Fibroblast of skin of right quadriceps (primary cell): ENCODE results near the gene SCARF2.
"Not testable (repeated sequence)": the region's sequence is repeated elsewhere in the genome, so short reads cannot be mapped to it uniquely, and the experiment has no call there.

Experiments
- DNase-seq: peaks from one replicate; pipeline ENCODE4 v3.0.0-alpha.2; 2013

SCARF2 gene

DNA sequence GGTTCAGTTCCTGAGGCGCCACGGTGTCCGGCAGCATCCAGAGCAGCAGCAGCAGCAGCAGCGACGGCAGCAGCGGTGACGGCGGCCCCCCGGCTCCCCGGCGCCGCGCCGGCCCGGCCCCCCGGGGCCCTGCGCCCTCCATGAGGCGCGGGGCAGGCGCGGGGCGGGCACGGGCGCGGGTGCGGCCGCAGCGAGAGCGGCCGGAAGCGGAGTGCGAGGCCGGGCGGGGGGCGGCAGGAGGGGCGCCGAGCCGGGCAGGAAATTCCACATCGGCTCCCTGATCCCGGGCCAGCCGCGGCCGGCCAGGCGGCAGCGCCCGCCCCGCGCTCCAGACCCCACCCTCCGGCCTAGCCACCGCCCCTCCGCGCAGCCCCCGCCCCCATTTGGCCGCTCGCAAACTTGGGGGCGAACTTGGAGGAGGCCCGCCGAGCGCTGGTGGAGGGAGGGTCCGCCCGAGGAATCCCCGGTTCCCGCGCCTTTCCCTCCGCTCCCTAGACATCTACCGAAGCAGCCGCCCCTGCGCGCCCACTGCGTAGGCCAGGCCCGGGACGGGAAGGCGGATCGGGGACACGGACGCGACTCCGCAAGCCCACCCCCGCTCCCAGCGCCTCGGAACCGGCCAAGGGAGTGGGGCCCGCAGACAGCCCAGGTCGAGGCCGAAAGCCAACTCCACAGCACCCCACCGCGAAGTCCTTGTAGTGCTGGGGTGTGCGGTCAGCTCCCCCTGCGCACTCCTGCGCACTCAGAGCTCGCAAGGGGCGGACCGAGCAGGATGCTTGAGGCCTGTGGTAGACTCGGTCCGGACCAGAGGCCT lies at the start of gene SCARF2:
TSS of gene SCARF2 (minus strand) at position 213 of the 814 bp plus-strand sequence. CDS start at position 142, 71 bp downstream.
- peak; percentile 72 for DNase-seq

GRCh38 chr22:20486229-20486628 lies 48.6 kb upstream of the SCARF2 start:
- DNase-seq = no peak

DNA sequence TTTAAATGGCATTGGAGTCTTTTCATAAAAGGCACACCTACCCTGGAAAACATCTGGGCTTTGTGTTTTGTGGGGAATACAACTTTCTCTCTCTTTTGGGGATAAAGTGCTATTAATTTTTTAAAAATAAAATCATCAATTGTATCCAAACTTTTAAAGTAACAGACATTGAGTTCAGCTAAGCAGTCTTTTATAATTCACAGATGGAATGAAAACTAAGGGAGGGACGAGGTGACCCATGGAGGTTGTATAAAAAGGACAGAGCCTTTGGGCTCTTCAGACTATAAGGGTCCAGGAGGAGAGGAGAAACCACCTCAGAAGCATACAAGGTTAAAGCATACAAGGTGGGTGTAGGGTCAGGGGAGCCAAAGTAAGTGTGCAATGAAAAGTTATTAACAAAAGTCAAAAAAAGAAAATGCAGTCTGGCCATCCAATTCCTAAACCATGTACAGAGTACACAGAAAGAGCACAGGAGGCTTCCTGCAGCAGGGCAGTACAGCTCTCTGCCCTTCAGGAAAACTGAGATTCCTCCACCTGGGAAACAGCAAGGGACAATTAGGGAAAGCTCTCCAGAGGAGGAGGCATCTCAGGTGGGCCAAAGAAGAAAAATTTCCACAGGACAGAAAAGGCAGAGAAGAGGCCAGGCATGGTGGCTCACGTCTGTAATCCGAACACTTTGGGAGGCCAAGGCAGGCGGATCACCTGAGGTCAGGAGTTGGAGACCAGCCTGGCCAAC lies 47.5 kb upstream of the SCARF2 start:
- DNase-seq = no peak

DNA sequence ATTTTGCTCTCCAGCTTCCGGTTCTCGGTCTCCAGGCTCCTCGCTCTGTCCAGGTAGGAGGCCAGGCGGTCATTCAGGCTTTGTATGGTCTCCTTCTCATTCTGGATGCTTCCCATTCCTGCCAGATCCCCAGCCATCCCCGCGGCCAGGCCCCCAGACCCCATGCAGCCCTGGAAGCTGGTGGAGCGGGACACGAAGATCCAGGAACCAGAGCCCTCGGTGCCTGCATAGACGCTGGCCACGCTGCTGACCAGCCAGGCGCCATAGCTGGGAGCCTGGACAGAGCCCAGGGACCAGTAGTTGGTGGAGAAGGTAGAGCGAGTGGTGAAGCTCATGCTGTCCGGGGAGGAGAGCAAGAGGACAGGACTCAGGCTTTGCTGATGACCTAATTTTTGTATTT lies 46.1 kb upstream of the SCARF2 start:
- no peak for DNase-seq

GRCh38 chr22:20483143-20483506 lies 45.5 kb upstream of the SCARF2 start:
- DNase-seq = not testable (repeated sequence)

DNA sequence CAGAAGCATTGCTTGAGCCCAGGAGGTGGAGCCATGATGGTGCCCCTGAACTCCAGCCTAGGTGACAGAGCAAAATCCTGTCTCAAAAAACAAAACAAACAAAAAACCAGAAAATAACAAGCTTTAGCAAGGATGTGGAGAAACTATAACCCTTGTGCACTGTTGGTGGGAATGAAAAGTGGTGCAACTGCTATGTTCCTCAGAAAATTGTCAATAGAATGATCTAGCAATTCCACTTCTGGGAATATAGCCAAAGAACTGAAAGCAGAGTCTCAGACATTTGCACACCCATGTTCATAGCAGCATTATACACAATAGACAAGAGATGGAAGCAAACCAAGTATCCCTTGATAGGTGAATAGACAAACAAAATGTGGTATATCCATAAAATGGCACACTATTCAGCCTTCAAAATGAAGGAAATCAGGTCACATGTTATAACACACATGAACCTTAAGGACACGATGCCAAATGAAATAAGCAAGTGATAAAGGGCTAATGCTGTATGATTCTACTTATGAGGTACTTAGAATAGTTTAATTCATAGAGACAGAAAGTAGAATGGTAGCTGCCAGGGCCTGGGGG lies 42.1 kb upstream of the SCARF2 start:
- DNase-seq = no peak

DNA sequence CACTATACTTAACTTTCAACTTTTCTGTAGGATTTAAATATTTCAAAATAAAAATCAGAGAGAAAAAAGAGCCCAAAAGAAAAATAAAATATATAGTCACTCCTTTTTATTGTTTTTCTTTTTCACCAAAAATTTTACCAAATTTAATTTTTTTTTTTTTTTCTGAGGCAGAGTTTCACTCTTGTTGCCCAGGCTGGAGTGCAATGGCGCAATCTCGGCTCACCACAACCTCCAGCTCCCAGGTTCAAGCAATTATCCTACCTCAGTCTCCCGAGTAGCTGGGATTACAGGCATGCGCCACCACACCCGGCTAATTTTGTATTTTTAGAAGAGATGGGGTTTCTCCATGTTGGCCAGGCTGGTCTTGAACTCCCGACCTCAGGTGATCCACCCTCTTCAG lies 40.4 kb upstream of the SCARF2 start:
- DNase-seq = not testable (repeated sequence)

DNA sequence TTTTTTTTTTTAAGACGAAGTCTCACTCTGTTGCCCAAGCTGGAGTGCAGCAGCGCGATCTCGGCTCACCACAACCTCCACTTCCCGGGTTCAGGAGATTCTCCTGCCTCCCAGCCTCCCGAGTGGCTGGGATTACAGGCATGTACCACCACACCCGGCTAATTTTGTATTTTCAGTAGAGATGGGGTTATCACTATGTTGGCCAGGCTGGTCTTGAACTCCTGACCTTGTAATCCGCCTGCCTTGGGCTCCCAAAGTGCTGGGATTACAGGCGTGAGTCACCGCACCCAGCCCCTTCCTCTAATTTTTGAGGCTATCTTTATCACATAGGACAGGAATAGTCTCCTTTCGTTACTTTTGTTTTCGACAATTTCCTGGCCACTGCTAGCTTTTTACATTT lies 37.9 kb upstream of the SCARF2 start:
- not testable (repeated sequence) for DNase-seq

DNA sequence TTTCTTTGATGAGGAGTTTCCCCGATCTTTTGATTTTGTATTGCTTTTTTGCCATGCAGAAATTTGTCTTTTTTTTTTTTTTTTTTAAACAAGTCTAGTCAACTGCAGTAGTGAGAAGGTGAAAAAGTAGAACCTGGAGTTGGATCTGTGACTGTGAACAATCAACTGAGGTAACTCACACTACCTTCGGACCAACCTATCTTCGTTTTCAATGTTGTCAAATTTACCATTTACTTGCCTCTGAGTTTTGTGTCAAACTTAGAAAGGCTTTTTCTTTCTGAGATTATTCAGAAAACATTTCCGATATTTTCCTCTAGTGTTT lies 37.5 kb upstream of the SCARF2 start:
- DNase-seq = no peak

DNA sequence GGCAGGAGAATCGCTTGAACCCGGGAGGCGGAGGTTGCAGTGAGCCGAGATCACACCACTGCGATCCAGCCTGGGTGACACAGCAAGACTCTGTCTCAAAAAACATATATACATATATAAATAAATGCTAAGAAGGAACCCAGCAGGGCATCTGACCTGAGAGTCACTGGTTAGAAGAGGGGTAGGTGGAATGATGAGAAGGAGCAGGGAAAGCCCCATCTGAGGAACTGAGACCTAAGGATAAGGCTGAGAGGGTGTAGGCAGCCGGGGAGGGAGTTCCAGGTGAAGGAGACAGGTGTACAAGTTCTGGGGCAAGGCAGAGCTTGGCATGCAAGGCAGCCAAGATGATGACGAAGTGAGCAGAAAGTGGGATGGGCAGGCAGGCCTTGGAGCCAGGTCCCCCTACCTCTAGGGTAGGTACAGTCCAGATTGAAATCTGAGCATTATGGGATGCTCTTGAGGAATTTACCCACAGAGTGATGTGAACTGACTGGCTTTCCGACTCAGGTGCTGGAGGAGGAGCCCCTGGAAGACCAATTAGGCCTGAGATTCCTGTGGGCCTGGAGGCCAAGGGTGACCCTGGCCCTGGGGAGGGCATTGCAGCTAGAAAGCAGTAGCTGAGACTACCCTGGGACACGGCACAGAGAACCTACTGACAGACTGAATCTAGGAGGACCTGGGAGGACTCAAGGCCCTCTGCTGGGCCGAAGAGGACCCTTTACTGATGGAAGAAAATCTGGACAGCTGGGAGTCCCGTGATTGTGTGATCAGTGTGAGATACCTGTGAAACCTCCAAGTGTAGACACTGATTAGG lies 35.2 kb upstream of the SCARF2 start:
- DNase-seq = no peak

- DNase-seq = no peak
Measured at GRCh38 chr22:20471126-20471833, 33.7 kb upstream of the SCARF2 start.

DNA sequence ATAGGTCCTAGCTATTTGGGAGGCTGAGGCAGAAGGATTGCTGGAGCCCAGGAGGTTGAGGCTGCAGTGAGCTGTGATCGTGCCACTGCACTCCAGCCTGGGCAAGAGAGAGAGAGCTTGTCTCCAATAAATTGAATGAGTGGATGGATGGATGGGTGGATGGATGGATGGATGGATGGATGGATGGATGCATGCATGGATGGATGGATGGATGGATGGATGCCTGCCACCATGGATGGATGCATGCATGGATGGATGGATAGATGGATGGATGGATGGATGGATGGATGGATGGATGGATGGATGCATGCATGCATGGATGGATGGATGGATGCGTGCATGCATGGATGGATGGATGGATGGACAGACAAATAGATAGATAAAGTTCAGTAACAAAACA lies 32.9 kb upstream of the SCARF2 start:
- DNase-seq = not testable (repeated sequence)

DNA sequence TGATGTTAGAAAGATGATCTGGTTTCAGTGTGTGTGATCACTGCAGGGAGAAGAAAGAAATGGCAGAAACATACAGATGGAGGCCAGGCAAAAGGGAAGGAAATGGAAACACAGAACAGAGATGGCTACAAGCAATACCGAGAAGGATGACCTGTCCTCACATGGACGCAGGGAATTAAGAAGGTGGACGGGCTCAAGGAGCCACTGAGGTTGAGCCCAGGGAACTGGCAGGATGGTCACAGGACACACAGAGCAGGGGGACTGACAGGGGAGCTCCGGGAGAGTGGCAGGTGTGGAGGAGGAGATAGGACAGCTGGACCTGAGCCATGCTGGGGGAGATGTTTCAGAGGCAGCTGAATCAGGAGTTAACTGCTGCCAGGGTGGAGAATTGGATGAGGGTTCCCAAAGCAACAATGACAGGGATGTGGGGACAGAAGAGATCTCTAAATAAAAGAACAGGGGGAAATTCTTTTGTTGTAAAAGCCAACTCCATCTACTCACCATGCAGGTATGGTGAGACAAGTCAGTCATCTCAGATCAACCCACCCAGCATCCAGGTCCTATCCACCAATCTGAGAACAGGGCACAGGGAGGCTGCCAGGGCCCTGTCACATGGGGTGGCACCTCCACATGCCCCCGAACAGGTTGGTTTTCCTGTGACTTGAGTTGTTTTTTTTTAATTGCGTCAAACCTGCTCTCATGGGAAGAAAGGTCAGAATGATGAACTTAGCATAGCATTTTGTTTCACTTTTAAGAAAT lies 31.7 kb upstream of the SCARF2 start:
- no peak for DNase-seq

DNA sequence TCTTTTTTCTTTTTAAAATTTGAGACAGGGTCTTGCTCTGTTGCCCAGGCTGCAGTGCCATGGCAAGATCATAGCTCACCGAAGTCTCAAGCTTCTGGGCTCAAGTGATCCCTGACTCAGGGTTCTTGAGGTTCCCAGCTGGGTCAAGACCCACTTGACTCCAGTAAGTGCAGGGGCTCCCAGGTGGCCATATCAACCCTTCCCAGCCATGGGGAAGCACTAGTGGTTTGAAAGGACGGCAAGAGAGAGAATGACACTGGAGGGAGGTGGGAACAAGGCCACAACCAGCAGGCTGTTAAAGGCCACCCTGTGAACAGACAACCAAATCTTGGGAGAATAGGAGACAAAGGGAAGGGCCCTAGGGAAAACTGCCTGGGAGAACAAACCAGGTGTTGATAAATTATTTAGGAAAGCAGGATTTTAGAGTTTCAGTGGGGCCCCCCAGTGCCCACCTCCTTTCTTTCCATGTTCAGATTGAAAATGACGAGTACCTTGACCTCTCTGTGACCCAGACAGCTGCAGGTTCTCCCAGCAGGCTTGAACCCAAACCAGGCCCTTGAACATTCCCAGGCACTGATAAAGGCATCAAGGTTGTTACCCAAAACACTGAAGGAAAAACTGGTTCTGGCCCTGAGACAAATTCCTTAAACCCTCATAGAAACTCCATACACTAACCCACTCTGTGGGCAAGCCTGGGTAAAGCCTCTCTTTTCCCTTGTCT lies 29.2 kb upstream of the SCARF2 start:
- DNase-seq = no peak

GRCh38 chr22:20465759-20466077 lies 28.1 kb upstream of the SCARF2 start:
- no peak for DNase-seq

GRCh38 chr22:20464912-20465758 lies 27.5 kb upstream of the SCARF2 start:
- no peak for DNase-seq

DNA sequence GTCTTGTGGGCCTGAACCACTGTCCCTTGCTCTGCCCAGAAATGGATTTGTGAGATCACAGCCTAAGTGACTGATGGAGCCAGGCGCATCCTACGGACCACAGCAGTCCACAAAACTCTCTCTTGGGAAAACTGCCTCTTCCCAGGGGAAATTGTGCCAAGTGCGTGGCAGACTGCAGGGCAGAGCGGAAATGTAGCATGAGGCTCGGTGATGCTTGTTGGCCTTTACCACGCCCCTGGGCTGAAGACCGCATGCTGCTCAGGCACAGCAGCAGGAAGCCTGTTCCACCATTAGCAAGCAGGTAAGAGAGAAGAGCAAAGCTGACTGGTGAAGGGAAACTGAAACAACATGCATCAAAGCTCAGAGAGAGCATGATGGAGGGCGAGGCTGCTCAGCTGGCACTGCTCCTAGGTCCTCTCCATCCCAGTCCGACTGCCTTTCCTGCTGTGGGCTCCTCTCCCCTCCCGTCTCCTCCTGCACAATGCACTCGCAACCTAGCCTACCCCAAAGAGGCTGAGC lies 26.5 kb upstream of the SCARF2 start:
- no peak for DNase-seq

GRCh38 chr22:20463324-20464095 lies 25.9 kb upstream of the SCARF2 start:
- no peak for DNase-seq

DNA sequence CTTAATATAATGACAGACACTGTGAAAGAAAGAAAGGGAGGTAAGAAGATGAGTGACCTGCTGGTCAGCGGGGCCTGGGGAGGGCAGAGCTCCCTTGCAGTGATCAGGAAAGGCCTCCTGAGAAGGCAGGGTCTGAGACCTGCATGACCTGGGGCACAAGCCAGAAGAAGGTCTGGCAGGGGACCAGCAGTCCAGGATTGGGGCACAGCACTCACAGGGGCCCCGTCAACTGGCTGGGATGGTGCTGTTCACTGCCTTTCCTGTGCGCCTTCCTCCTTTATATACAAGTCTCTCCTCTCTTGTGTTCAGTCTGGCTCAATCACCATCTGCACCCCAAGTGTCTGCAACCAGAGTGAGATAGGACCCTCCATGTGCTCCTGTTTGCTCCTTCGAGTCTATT lies 22.2 kb upstream of the SCARF2 start:
- no peak for DNase-seq
